Thyroid gland (tissue), 4 donors: ENCODE results near the gene ADAMTS1. TPM values are rescaled to one million over a fixed set of nuclear protein-coding genes. Genes with fewer than 3 reads are reported as not detected.

Experiments
- DNase-seq, 2 donors: peaks; one replicate each; pipeline ENCODE4 v3.0.0-alpha.2; 2019
- H3K27ac ChIP-seq, 3 donors: fragments of 200-600 bp; sonication (generic); 1 replicate in 2 of 3; 2 replicates in 1 of 3; pipeline ENCODE4 v1.5.1; 2016 to 2019; ENCODE audit warnings: mild to moderate bottlenecking in 1 of 3, moderate library complexity in 1 of 3
- H3K27me3 ChIP-seq: fragments of 200-600 bp; sonication (generic); one replicate; pipeline ENCODE4 v1.5.1; 2019
- H3K36me3 ChIP-seq, 2 donors: fragments of 200-600 bp; sonication (generic); one replicate each; pipeline ENCODE4 v1.5.1; 2016 to 2019
- H3K4me1 ChIP-seq, 2 donors: fragments of 200-600 bp; sonication (generic); one replicate each; pipeline ENCODE4 v1.5.1; 2017 to 2019
- H3K4me3 ChIP-seq, 3 donors: fragments of 200-600 bp; sonication (generic); replicated peaks in 1 of 3; 1 replicate in 2 of 3; 2 replicates in 1 of 3; pipeline ENCODE4 v1.5.1; 2016; ENCODE audit warnings: mild to moderate bottlenecking in 1 of 3
- H3K9me3 ChIP-seq: fragments of 200-600 bp; sonication (generic); one replicate; pipeline ENCODE4 v1.5.1; 2017
- POLR2A ChIP-seq, 2 donors: fragments of 450-650 bp; IDR thresholded peaks; one replicate each; pipeline ENCODE4 v1.6.1; 2017; ENCODE audit warnings: antibody characterized with exemption in 2 of 2, mild to moderate bottlenecking in 2 of 2, moderate library complexity in 1 of 2
- WGBS, 2 donors: methylation state at CpG; one replicate each; pipeline ENCODE4 v1.1.5; 2017; 5-methylcytosine and 5-hydroxymethylcytosine counted together
- intact Hi-C: fragments of 100-400 bp; cut with DNase I; formaldehyde crosslinking; loops from one replicate; pipeline ENCODE4 v1.15.1; 2023
- total RNA-seq, 4 donors: library from RNA; depleted of rRNA; stranded (reverse); fragments of >200 nt; gene quantifications; one replicate each; pipeline ENCODE4 v1.2.3, GENCODE V29; 2016
- TF ChIP-seq, protein P1 (sequence below), 6 experiments: fragments of 200-600 bp in 3 of 6; fragments of 450-650 bp in 3 of 6; sonication (generic) in 3 of 6; IDR thresholded peaks; one replicate each; pipeline ENCODE4 v1.5.1; 2016 to 2019; ENCODE audit warnings: antibody characterized with exemption in 6 of 6, mild to moderate bottlenecking in 2 of 6, inconsistent platforms in 1 of 6, moderate library complexity in 1 of 6

Gene ADAMTS1
- total RNA-seq, 4 donors from 2014 or later = 43.4 to 86.5 (median 56.3) TPM

DNA sequence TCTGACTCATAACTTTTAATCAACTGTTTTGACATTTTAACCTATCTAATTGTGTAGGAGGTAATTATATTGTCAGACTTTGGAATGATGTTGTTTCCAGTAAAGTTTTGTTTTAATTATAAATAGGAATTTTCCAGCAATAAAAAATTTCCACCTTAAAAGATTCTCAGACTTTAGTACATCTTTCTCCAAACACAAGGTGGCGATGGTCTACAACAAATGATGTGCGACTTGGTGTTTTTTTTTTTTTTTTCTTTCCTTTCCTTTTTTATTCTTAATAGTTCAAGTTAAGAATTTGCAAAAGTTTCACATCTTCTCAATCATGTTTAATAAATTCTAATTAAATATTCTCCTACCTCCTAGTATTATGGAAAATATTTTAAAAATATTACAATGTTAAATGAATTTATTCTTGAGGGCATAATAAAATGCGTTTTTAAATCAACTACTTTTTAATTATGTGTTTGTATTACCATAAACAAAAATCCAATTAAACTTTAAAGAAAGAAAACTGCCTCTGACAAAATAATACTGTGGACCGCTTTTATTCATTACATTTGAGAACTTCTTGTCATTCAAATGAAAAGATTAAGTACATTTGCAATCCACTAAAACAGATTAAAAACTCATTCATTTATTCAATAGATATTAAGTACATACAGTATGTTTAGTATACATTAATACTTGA lies 4.4 kb upstream of the ADAMTS1 start:
- no peak overlapping the region for H3K27ac ChIP-seq
- 14 to 15% methylated on average over 4 of the region's 4 CpGs for WGBS, 2 donors

DNA sequence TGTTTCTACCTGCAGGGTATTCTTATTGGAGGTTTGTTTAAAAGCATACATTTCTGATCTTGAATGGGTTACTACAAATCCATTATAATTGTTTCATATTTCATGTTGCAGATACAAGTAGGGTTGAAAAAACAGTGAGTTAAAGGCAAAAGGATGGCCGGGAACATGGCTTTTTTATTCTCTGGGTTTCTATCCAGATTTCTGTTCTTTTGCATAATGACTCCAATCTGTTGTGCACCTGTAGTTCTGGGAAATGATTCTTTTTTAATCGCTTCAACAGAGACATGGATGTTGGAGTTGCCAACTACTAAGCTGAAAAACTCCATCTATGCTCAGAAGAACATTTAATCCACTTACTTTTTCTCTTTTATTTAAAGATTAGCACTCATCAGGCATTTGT lies 2.7 kb upstream of the ADAMTS1 start:
- H3K36me3 ChIP-seq = no peaks in the 10 kb centered on the region
- intact Hi-C loops = no loop called here
- no peak for DNase-seq
- no peaks in the 10 kb centered on the region for H3K9me3 ChIP-seq
- H3K4me1 ChIP-seq = no peaks in the 10 kb centered on the region
- TF ChIP-seq POLR2A (IDR thresholded peaks at IDR 0.05) = no peak
- TF ChIP-seq, protein P1, sequence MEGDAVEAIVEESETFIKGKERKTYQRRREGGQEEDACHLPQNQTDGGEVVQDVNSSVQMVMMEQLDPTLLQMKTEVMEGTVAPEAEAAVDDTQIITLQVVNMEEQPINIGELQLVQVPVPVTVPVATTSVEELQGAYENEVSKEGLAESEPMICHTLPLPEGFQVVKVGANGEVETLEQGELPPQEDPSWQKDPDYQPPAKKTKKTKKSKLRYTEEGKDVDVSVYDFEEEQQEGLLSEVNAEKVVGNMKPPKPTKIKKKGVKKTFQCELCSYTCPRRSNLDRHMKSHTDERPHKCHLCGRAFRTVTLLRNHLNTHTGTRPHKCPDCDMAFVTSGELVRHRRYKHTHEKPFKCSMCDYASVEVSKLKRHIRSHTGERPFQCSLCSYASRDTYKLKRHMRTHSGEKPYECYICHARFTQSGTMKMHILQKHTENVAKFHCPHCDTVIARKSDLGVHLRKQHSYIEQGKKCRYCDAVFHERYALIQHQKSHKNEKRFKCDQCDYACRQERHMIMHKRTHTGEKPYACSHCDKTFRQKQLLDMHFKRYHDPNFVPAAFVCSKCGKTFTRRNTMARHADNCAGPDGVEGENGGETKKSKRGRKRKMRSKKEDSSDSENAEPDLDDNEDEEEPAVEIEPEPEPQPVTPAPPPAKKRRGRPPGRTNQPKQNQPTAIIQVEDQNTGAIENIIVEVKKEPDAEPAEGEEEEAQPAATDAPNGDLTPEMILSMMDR (IDR thresholded peaks at IDR 0.05) = no peak
- 71 to 89% methylated on average over 2 of the region's 2 CpGs for WGBS, 2 donors
- H3K4me3 ChIP-seq = no peak overlapping the region
- no peaks in the 10 kb centered on the region for H3K27me3 ChIP-seq
- no peak overlapping the region for H3K27ac ChIP-seq

More for the DNA sequence above, 4.4 kb upstream of the ADAMTS1 start:
- Histone ChIP-seq H3K4me1 (no peaks in the 10 kb centered on the region), H3K9me3 (no peaks in the 10 kb centered on the region), H3K4me3 (no peak overlapping the region), H3K27me3 (no peaks in the 10 kb centered on the region), H3K36me3 (no peaks in the 10 kb centered on the region)
- DNase-seq = peak in 1 of 2 donors; percentile 21
- TF ChIP-seq, protein P1 (IDR thresholded peaks at IDR 0.05) = peak in 3 of 6 experiments; percentile 54 to 84 (median 55)
- TF ChIP-seq POLR2A (IDR thresholded peaks at IDR 0.05) = no peak
- intact Hi-C loops = loop anchor here (2.0 to 10.0 kb wide), 3 partner anchors 115 to 849 kb away; partner anchors contain the start of gene ADAMTS5

DNA sequence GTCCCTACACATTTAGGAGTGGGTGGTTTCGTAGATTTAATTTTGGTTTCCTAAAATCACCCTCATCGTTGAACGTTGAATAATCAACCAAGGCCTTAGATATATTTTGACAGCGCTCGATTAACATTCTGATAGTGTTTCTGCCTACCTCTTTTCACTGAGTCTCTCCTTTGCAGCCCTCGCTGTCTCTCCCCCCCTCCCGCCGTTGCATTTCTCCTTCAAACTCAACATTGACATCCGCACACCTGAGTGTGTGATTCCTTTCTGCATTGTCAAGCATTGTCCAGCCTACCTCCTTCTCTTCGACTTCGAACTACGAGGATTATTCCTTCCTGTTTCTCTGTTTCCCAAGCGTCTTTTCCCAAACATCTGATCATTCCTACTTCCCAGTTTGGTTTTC lies 1.8 kb upstream of the ADAMTS1 start:
- Histone ChIP-seq H3K27me3 (no peaks in the 10 kb centered on the region), H3K36me3 (peaks cover 0 to 4% of the 10 kb centered on the region in 2 donors), H3K27ac (peak overlapping the region; percentile 90 to 97 (median 97)), H3K9me3 (no peaks in the 10 kb centered on the region), H3K4me3 (peak overlapping the region in 2 of 3 donors; percentile 55 to 72), H3K4me1 (peaks cover 8% of the 10 kb centered on the region in 2 donors)
- intact Hi-C loops = no loop called here
- DNase-seq = peak; percentile 8 to 13
- TF ChIP-seq, protein P1 (IDR thresholded peaks at IDR 0.05) = no peak
- no peak for TF ChIP-seq POLR2A (IDR thresholded peaks at IDR 0.05)
- whole genome bisulfite sequencing, 2 donors = 26% methylated on average over 13 of the region's 13 CpGs

DNA sequence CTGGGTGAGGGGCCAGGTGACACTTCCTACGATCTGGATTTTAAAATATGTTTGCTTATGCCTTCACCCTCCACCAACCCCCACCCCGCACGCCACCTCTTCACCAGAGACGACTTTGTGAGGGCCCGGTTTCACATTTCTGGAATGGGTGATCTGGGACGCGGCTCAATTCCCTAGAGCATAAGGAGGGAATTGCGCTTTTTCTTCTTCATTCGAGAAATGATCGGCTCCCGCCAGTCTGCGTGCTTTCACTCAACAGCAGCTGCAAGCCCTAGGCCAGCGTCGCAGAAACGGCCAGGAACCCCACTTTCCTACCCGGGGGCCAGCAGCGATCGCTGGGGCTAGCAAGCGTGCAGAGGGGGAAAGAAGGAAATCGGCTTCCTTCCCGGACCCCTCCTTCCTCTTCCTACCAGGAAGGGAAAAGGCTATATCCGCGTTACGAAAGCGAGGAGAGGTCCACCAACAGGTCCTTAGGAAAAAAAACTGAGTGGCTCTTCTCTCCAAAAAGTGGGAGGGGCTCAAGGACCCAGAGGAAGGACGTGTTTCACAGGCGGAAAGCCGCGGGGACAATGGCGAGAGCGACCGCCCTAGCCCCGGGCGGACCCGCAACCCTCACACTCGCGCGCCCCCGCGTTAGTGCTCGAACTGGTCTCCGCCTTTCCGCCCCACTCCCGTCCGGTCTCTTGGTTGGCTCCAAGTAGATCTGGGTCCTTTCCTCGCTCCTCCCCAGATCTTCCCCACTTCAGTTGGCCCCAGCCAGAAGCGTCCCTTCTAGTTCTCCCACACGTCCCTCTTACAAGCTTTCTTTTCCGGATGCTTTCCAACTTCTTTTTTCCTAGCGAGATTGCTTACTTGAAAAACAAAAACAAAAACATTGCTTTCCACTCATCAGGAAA lies 1.1 kb upstream of the ADAMTS1 start:
- intact Hi-C loops = no loop called here
- Histone ChIP-seq H3K36me3 (peaks cover 4 to 6% of the 10 kb centered on the region in 2 donors), H3K27ac (peak overlapping the region; percentile 90 to 97 (median 97)), H3K4me3 (peak overlapping the region; percentile 30 to 72 (median 55)), H3K4me1 (peaks cover 8% of the 10 kb centered on the region in 2 donors), H3K27me3 (no peaks in the 10 kb centered on the region), H3K9me3 (no peaks in the 10 kb centered on the region)
- DNase-seq = peak; percentile 82 to 84
- peak; percentile 8 to 86 for TF ChIP-seq POLR2A (IDR thresholded peaks at IDR 0.05)
- TF ChIP-seq, protein P1 (IDR thresholded peaks at IDR 0.05) = peak in 4 of 6 experiments; percentile 14 to 36 (median 23)
- 0 to 1% methylated on average over 43 to 50 of the region's 50 CpGs for WGBS, 2 donors
